ENCODE data around the gene VSNL1.

Gene VSNL1

DNA sequence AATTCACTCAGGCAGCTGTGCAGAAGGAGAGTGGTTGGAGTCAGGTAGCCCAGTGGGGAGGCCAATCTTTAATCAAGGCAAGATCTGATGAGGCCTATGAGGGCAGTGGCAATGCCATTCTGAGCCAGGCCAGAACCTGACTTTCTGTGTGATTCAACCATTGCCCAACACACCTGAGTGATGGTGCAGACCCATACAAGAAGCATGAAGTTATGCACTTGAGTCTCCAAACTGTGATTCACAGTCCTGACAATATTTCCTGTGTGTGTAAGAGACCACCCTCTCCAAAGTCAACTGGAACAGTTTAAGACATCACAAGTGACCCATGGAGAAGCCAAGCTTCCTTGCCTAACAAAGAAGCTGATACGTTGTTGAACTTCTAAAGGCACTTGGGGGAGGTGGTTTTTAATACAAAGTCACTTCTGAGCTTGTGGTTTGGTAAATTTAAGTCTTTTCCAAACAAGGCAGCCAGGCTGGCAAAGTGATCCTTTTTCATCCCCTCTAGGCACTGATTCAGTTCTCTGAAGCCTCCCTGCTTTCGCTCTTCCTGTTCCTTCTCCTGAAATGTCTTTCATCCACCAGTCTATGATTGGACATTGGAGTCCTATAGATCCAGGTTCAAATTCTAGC lies 49.0 kb downstream of the VSNL1 start:
- TF ChIP-seq, protein P1, sequence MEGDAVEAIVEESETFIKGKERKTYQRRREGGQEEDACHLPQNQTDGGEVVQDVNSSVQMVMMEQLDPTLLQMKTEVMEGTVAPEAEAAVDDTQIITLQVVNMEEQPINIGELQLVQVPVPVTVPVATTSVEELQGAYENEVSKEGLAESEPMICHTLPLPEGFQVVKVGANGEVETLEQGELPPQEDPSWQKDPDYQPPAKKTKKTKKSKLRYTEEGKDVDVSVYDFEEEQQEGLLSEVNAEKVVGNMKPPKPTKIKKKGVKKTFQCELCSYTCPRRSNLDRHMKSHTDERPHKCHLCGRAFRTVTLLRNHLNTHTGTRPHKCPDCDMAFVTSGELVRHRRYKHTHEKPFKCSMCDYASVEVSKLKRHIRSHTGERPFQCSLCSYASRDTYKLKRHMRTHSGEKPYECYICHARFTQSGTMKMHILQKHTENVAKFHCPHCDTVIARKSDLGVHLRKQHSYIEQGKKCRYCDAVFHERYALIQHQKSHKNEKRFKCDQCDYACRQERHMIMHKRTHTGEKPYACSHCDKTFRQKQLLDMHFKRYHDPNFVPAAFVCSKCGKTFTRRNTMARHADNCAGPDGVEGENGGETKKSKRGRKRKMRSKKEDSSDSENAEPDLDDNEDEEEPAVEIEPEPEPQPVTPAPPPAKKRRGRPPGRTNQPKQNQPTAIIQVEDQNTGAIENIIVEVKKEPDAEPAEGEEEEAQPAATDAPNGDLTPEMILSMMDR (IDR thresholded peaks at IDR 0.05; ENCODE audit: borderline replicate concordance, insufficient read depth, low read depth, low read length), result no peak
- H3K4me3 ChIP-seq (ENCODE audit: low read depth, low read length), result no peak overlapping the region

DNA sequence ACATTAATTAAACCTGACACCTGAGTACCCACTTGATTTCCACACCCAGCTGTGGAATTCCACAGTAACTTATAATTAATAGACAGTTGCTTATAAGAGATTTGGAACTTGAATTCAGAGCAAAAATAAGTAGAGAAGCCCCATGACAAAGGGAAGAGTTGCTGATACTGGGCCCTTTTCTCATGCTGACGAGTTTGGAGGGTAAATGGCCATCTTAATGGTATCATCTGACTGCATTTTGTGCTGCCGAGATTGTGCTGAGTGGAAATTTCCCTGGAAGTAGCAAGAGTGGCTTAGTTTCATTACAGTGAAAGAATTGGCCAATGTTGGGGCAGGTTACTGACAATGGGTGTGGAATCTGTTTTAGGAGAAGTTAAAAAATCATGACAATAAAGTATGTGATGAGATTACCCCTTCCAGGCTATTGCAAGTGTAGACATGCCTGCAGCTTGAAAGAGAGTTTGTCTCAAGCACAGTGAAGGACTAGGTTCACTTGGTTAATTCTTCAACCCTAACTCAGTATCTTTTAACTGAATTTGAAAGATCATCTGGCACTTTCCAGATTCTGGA lies 49.9 kb downstream of the VSNL1 start:
- H3K4me3 ChIP-seq (ENCODE audit: low read depth, low read length), result no peak overlapping the region
- TF ChIP-seq, protein P1 (IDR thresholded peaks at IDR 0.05; ENCODE audit: borderline replicate concordance, insufficient read depth, low read depth, low read length), result no peak

DNA sequence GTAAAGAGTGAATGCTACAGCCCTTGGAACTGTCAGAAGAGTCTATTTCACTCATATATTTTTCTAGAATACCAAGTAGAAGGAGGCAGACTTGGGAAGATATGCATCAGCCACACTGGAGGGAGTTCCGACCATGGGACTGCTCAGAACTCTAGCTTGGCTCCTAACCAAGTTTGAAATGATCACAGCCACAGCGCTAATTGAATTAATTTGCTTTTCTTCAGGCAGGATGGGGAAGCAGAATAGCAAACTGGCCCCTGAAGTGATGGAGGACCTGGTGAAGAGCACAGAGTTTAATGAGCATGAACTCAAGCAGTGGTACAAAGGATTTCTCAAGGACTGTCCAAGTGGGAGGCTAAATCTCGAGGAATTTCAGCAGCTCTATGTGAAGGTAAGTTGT lies 51.4 kb downstream of the VSNL1 start:
- no peak overlapping the region for H3K4me3 ChIP-seq (ENCODE audit: low read depth, low read length)
- TF ChIP-seq, protein P1 (IDR thresholded peaks at IDR 0.05; ENCODE audit: borderline replicate concordance, insufficient read depth, low read depth, low read length), result no peak

DNA sequence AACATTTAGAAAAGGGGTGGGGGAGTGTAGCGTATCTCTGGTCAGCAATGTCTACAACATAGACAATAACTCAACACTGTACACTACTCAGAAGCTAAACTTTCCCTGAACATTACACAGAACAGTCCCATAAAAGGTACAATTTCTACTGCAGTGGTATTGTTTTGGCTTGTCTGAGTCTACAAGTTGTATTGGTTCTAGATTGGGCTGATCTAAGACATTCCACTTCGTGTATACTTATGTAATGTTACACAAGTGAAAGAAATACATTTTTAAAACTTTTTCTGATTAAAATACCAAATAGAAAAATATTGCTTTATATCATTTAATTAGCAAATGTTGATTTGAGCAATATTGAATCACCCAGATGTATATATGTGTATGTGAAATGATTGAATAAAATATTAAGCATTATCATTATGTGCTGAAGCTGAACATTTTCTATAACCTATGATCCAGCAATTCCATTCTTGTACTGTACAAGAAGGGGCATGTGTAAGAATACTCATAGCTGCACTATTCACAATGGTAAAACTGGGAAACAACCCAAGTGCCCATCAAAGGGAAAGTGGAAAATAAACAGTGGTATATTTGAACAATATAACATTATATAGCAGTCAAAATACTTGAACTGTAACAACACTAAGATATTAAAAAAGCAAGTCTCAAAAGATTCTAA lies 52.4 kb downstream of the VSNL1 start:
- H3K4me3 ChIP-seq (ENCODE audit: low read depth, low read length), result no peak overlapping the region
- TF ChIP-seq, protein P1 (IDR thresholded peaks at IDR 0.05; ENCODE audit: borderline replicate concordance, insufficient read depth, low read depth, low read length), result no peak

DNA sequence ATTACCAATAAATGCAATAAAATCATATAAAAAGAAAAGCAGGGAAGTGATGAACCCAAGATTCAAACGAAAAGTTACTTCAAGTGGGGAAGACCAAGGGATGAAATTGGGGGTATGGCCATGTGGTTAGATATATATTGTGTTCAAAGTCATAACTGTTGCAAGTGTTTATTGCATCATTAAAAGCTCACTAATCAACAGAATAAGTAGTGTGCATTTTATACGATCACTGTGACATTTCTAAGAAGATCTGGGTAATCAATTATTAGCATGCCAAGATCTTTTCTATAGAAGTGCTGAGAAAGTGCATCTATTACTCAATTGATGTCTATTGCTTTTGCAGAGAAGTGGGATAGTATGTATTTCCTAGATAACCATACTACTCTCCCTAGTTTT lies 52.9 kb downstream of the VSNL1 start:
- TF ChIP-seq, protein P1 (IDR thresholded peaks at IDR 0.05; ENCODE audit: borderline replicate concordance, insufficient read depth, low read depth, low read length), result no peak
- H3K4me3 ChIP-seq (ENCODE audit: low read depth, low read length), result no peak overlapping the region

DNA sequence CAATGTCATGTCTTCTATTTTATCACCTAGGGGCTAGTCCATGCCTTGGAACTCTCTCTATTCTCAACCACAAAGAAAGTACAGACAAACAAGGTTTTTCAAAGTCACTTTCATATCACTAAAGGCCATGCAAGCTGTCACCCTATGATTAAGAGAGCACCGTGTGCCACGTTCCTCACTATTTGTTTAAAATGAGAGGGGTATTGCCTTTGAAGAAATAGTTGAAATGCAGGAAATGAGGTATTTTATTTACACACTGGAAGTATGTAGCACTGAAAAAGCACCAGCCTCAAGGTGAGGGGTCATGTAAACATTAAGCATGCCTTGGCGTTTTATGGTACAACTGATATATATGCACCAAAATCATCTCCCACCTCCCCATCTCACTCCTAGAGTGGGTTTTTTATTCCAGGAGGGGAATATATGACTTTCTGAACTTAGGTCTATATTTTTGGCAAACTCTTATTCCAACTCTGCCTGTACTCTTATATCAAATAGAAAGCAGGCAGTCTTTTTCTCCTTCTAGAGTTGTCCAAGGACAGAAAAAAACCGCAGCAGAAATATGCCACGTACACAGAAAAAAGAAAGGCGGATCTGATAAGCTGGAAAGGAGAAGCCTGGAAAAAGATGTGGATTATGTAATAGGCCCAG lies 53.5 kb downstream of the VSNL1 start:
- no peak overlapping the region for H3K4me3 ChIP-seq (ENCODE audit: low read depth, low read length)
- TF ChIP-seq, protein P1 (IDR thresholded peaks at IDR 0.05; ENCODE audit: borderline replicate concordance, insufficient read depth, low read depth, low read length), result no peak
